Stimulated activated CD8-positive, alpha-beta memory T cell treated with anti-CD3 and anti-CD28 coated beads, Interleukin-2, amount 100 ng/mL, for 48 hours (primary cell): ENCODE measurements around the gene TRIM36.

Experiments
- DNase-seq, 2 donors: peaks; one replicate each; pipeline ENCODE4 v3.0.0-alpha.2; 2020; ENCODE audit warnings: low read depth in 2 of 2

TRIM36 gene

GRCh38 chr5:115169487-115170133 lies at the start of gene TRIM36:
TRIM36 (minus strand) TSS chr5:115169908; CDS start chr5:115169634, 274 bp downstream.
- peak; percentile 91 to 92 for DNase-seq

- DNase-seq: no peak
Observed at GRCh38 chr5:115214541-115214940, 44.8 kb upstream of the TRIM36 start.

GRCh38 chr5:115209279-115209678 lies 39.6 kb upstream of the TRIM36 start:
- DNase-seq: peak; percentile 4 to 10

GRCh38 chr5:115202952-115203351 lies 33.2 kb upstream of the TRIM36 start:
- DNase-seq: no peak

GRCh38 chr5:115196161-115196560 lies 26.5 kb upstream of the TRIM36 start:
- DNase-seq: no peak

- DNase-seq: no peak
Observed at GRCh38 chr5:115194676-115195075, 25.0 kb upstream of the TRIM36 start.

- DNase-seq: no peak
Observed at GRCh38 chr5:115193295-115193694, 23.6 kb upstream of the TRIM36 start.

- DNase-seq: no peak
Observed at GRCh38 chr5:115192098-115192497, 22.4 kb upstream of the TRIM36 start.

GRCh38 chr5:115191474-115192031 lies 21.8 kb upstream of the TRIM36 start:
- DNase-seq: no peak

GRCh38 chr5:115190388-115190787 lies 20.7 kb upstream of the TRIM36 start:
- DNase-seq: no peak

- DNase-seq: no peak
Observed at GRCh38 chr5:115189866-115190265, 20.2 kb upstream of the TRIM36 start.

GRCh38 chr5:115186794-115187193 lies 17.1 kb upstream of the TRIM36 start:
- DNase-seq: no peak

- DNase-seq: no peak
Observed at GRCh38 chr5:115184770-115185169, 15.1 kb upstream of the TRIM36 start.

GRCh38 chr5:115181757-115182156 lies 12.0 kb upstream of the TRIM36 start:
- no peak for DNase-seq

GRCh38 chr5:115180165-115180709 lies 10.5 kb upstream of the TRIM36 start:
- no peak for DNase-seq

GRCh38 chr5:115179394-115180164 lies 9.9 kb upstream of the TRIM36 start:
- no peak for DNase-seq

- no peak for DNase-seq
Observed at GRCh38 chr5:115179030-115179393, 9.3 kb upstream of the TRIM36 start.

GRCh38 chr5:115170929-115171510 lies 1.3 kb upstream of the TRIM36 start:
- no peak for DNase-seq

- DNase-seq: no peak
Observed at GRCh38 chr5:115170134-115170928, 623 bp upstream of the TRIM36 start.

- no peak for DNase-seq
Observed at GRCh38 chr5:115168829-115169486, 750 bp downstream of the TRIM36 start.
